IMR-90 (cell line): ENCODE measurements around the gene H1-8. TPM values are rescaled to one million over a fixed set of nuclear protein-coding genes. Genes with fewer than 3 reads are reported as not detected.

Experiments
- ATAC-seq: fragments of 200-7000 bp; cut with Tn5 transposase; 2 replicates; pipeline ENCODE4 v1.9.1; 2020; ENCODE audit warnings: low read depth, mild to moderate bottlenecking, moderate library complexity
- BruUV-seq: library from RNA; stranded (reverse); fragments of 400-500 nt; replicated peaks from 2 replicates; lab custom pipeline; 2021; lab: Mats Ljungman, UMichigan
- CTCF ChIA-PET: fragments of 300-600 bp; formaldehyde crosslinking; extraction: SDS; loops from one replicate; lab custom pipeline; 2021; ENCODE audit warnings: antibody characterized with exemption; lab: Yijun Ruan, JAX
- POLR2A ChIA-PET: fragments of 300-600 bp; sonication (Branson Sonifier 250); formaldehyde crosslinking; loops from one replicate; lab custom pipeline; 2022; ENCODE audit warnings: antibody characterized with exemption; ENCODE audit not compliant: unreplicated experiment; lab: Charles Lee
- DNase-seq: peaks from one replicate; pipeline ENCODE4 v3.0.0; 2013
- H2AFZ ChIP-seq: replicated peaks from 2 replicates; pipeline ENCODE3; 2013; ENCODE audit warnings: low read length, mild to moderate bottlenecking; ENCODE audit not compliant: poor library complexity
- H2AK5ac ChIP-seq: 2 replicates; pipeline ENCODE4 v1.6.1; 2013; ENCODE audit warnings: low read depth, low read length, inconsistent platforms
- H2AK9ac ChIP-seq: replicated peaks from 2 replicates; pipeline ENCODE3; 2013; ENCODE audit warnings: mild to moderate bottlenecking, low read depth, low read length, moderate library complexity; ENCODE audit not compliant: poor library complexity
- H2BK120ac ChIP-seq: 2 replicates; pipeline ENCODE4 v1.6.1; 2013; ENCODE audit warnings: low read depth, low read length, inconsistent platforms
- H2BK15ac ChIP-seq: 3 replicates; pipeline ENCODE4 v1.6.1; 2013; ENCODE audit warnings: low read depth, low read length, inconsistent platforms
- H2BK20ac ChIP-seq: 2 replicates; pipeline ENCODE4 v1.6.1; 2013; ENCODE audit warnings: low read depth, mild to moderate bottlenecking, inconsistent platforms, low read length, moderate library complexity
- H2BK5ac ChIP-seq: 2 replicates; pipeline ENCODE4 v1.6.1; 2013; ENCODE audit warnings: mild to moderate bottlenecking, low read depth, low read length, inconsistent platforms; ENCODE audit not compliant: poor library complexity, severe bottlenecking
- H3K14ac ChIP-seq: replicated peaks from 2 replicates; pipeline ENCODE4 v1.6.1; 2013; ENCODE audit warnings: low read depth, low read length, inconsistent platforms
- H3K18ac ChIP-seq: 2 replicates; pipeline ENCODE4 v1.6.1; 2013; ENCODE audit warnings: low read depth, low read length, control low read depth
- H3K23ac ChIP-seq: 2 replicates; pipeline ENCODE4 v1.6.1; 2013; ENCODE audit warnings: low read depth, low read length, inconsistent platforms
- H3K27ac ChIP-seq: 2 replicates; pipeline ENCODE4 v1.5.1; 2013; ENCODE audit warnings: mild to moderate bottlenecking, control low read depth, low read length; ENCODE audit not compliant: insufficient read depth
- H3K27me3 ChIP-seq: 2 replicates; pipeline ENCODE4 v1.6.1; 2013; ENCODE audit warnings: low read length; ENCODE audit not compliant: control insufficient read depth, insufficient read depth
- H3K36me3 ChIP-seq: 2 replicates; pipeline ENCODE4 v1.6.1; 2013; ENCODE audit warnings: low read length, mixed read lengths; ENCODE audit not compliant: control insufficient read depth, insufficient read depth
- H3K4ac ChIP-seq: 2 replicates; pipeline ENCODE4 v1.6.1; 2013; ENCODE audit warnings: low read depth, low read length, inconsistent platforms
- H3K4me1 ChIP-seq: 2 replicates; pipeline ENCODE4 v1.6.1; 2013; ENCODE audit warnings: low read length, mixed read lengths; ENCODE audit not compliant: control insufficient read depth, insufficient read depth
- H3K4me2 ChIP-seq: 2 replicates; pipeline ENCODE4 v1.6.1; 2013; ENCODE audit warnings: low read depth, mild to moderate bottlenecking, control low read depth, low read length, moderate library complexity
- H3K4me3 ChIP-seq: 2 replicates; pipeline ENCODE4 v1.5.1; 2013; ENCODE audit warnings: low read depth, mild to moderate bottlenecking, control low read depth, low read length, moderate library complexity; ENCODE audit not compliant: insufficient read depth
- H3K56ac ChIP-seq: 2 replicates; pipeline ENCODE4 v1.6.1; 2013; ENCODE audit warnings: low read length, inconsistent platforms; ENCODE audit not compliant: insufficient read depth; ENCODE audit errors: extremely low read depth
- H3K79me1 ChIP-seq, 2 experiments: 2 replicates each; pipeline ENCODE4 v1.6.1; 2013; ENCODE audit warnings: low read length in 2 of 2, inconsistent platforms in 1 of 2, low read depth in 1 of 2
- H3K9ac ChIP-seq: 2 replicates; pipeline ENCODE4 v1.6.1; 2013; ENCODE audit warnings: low read depth, low read length, control low read depth
- H3K9me1 ChIP-seq: 2 replicates; pipeline ENCODE4 v1.6.1; 2013; ENCODE audit warnings: low read length, inconsistent platforms; ENCODE audit not compliant: insufficient read depth
- H3K9me3 ChIP-seq: 2 replicates; pipeline ENCODE4 v1.6.1; 2013; ENCODE audit warnings: low read length; ENCODE audit not compliant: control insufficient read depth, insufficient read depth
- H4K20me1 ChIP-seq: 2 replicates; pipeline ENCODE4 v1.6.1; 2013; ENCODE audit warnings: low read length, inconsistent platforms; ENCODE audit not compliant: insufficient read depth
- H4K5ac ChIP-seq: 2 replicates; pipeline ENCODE4 v1.6.1; 2013; ENCODE audit warnings: mild to moderate bottlenecking, low read depth, low read length, control low read depth
- H4K8ac ChIP-seq, 2 experiments: 2 replicates each; pipeline ENCODE4 v1.6.1; 2013; ENCODE audit warnings: low read depth in 2 of 2, low read length in 2 of 2, control low read depth in 1 of 2, inconsistent platforms in 1 of 2
- H4K91ac ChIP-seq: 2 replicates; pipeline ENCODE4 v1.6.1; 2013; ENCODE audit warnings: low read depth, low read length, inconsistent platforms; ENCODE audit not compliant: insufficient read depth
- BHLHE40 ChIP-seq: fragments of 150-350 bp; IDR thresholded peaks from 2 replicates; pipeline ENCODE4 v1.6.1; 2016; ENCODE audit warnings: mild to moderate bottlenecking, low read depth, low read length
- CHD1 ChIP-seq: IDR thresholded peaks from 2 replicates; pipeline ENCODE4 v1.6.1; 2012; ENCODE audit warnings: low read depth, low read length, improper control_type of control experiment
- FOS ChIP-seq: fragments of 150-350 bp; IDR thresholded peaks from 2 replicates; pipeline ENCODE4 v1.6.1; 2016; ENCODE audit warnings: low read depth, low read length
- MAZ ChIP-seq: IDR thresholded peaks from 2 replicates; pipeline ENCODE4 v1.6.1; 2012; ENCODE audit warnings: low read depth, mild to moderate bottlenecking, low read length, improper control_type of control experiment, moderate library complexity, borderline replicate concordance
- NFE2L2 ChIP-seq: fragments of 150-350 bp; IDR thresholded peaks from 2 replicates; pipeline ENCODE4 v1.6.1; 2016; ENCODE audit warnings: low read depth, mild to moderate bottlenecking, low read length
- RAD21 ChIP-seq: IDR thresholded peaks from 2 replicates; pipeline ENCODE4 v1.6.1; 2012; ENCODE audit warnings: low read length, improper control_type of control experiment
- SMC3 ChIP-seq: fragments of 150-350 bp; IDR thresholded peaks from 2 replicates; pipeline ENCODE4 v1.6.1; 2016; ENCODE audit warnings: low read depth, mild to moderate bottlenecking, antibody characterized with exemption, low read length, moderate library complexity
- USF2 ChIP-seq: fragments of 150-350 bp; IDR thresholded peaks from 2 replicates; pipeline ENCODE4 v1.6.1; 2017; ENCODE audit warnings: mild to moderate bottlenecking, antibody characterized with exemption, low read length, low read depth
- WGBS, 2 experiments: methylation state at CpG; one replicate each; pipeline versions ENCODE4 v1.1.5 to v1.1.7; 2013; ENCODE audit warnings: missing lambda C conversion rate in 2 of 2; ENCODE audit not compliant: insufficient read length in 1 of 2; ENCODE audit errors: extremely low coverage in 2 of 2; 5-methylcytosine and 5-hydroxymethylcytosine counted together
- dilution Hi-C: fragments of 300-500 bp; cut with HindIII; formaldehyde crosslinking; loops from one replicate; pipeline ENCODE4 v1.14.3; 2018; ENCODE audit warnings: low sequenced_read_pairs; ENCODE audit not compliant: unreplicated experiment
- in situ Hi-C: fragments of 300-500 bp; cut with MboI; formaldehyde crosslinking; loops from 3 replicates; pipeline ENCODE4 v1.14.3; 2019; ENCODE audit warnings: low sequenced_read_pairs, inconsistent platforms, mixed read lengths
- intact Hi-C: fragments of 100-400 bp; cut with micrococcal nuclease; formaldehyde crosslinking; loops from 2 replicates; pipeline ENCODE4 v1.10.0; 2022
- polyA plus RNA-seq, 3 experiments: library from polyadenylated mRNA; depleted of rRNA; stranded (reverse); fragments of >200 nt; gene quantifications; 2 replicates each; pipeline ENCODE4 v1.2.3, GENCODE V29; 2012; ENCODE audit warnings: low replicate concordance in 1 of 3
- total RNA-seq: library from RNA; depleted of rRNA; stranded (reverse); fragments of >200 nt; gene quantifications from 2 replicates; pipeline ENCODE4 v1.2.3, GENCODE V29; 2012

The H1-8 gene
- total and polyA plus RNA-seq, 2 of the 4 experiments (the other 2 are of a cell fraction) = not detected

DNA sequence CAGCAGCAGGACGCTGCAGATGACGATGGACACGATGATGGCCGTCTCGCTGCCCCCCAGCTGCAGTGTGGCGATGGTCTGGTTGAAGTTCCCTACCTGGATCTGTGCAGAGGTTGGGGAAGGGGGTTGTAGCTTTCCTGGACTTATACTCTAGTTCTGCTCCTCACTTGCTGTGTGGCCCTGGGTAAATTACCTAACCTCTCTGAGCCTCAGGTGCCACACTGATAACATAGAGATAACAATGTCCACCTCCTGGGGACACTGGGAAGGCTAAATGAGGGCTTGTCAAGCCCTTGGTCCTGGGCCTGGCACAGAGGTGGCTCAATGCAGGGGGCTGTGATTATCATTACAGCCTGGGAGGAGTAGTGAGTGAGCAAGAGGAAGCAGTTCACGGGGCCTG is 26.9 kb downstream of the H1-8 start:
- H3K27ac ChIP-seq = no peak overlapping the region
- BruUV-seq = no TSS peak
- H3K23ac ChIP-seq = no peak overlapping the region
- no peak overlapping the region for H3K14ac ChIP-seq
- no peak overlapping the region for H2AK9ac ChIP-seq
- H3K4ac ChIP-seq = no peak overlapping the region
- CTCF ChIA-PET = no interaction called here
- H3K79me1 ChIP-seq = no peaks in the 10 kb centered on the region; a peak in 1 of 4 replicates
- H3K4me3 ChIP-seq = no peak overlapping the region
- POLR2A ChIA-PET = no interaction called here
- H3K36me3 ChIP-seq = peaks cover 41% of the 10 kb centered on the region
- intact Hi-C loops = no loop called here
- no peak overlapping the region for H3K56ac ChIP-seq
- H3K4me2 ChIP-seq = no peak overlapping the region
- H2AFZ ChIP-seq = peak overlapping the region; percentile 10
- DNase-seq (no peak), ATAC-seq (no peak)
- H2BK15ac ChIP-seq = no peak overlapping the region
- H3K4me1 ChIP-seq = no peaks in the 10 kb centered on the region; the same call in 1 of the 2 replicates
- no peak overlapping the region for H2BK120ac ChIP-seq
- H2BK20ac ChIP-seq = no peak overlapping the region
- no peaks in the 10 kb centered on the region for H3K27me3 ChIP-seq
- H2AK5ac ChIP-seq = no peak overlapping the region
- H4K20me1 ChIP-seq = no peaks in the 10 kb centered on the region
- no peak overlapping the region for H2BK5ac ChIP-seq
- no peak overlapping the region for H4K8ac ChIP-seq
- no peaks in the 10 kb centered on the region for H3K9me1 ChIP-seq
- WGBS, 2 experiments = 100% methylated on average over 3 of the region's 7 CpGs; no CpG with 5 or more reads in 1 of the 2 experiments
- no peaks in the 10 kb centered on the region for H3K9me3 ChIP-seq
- dilution Hi-C loops = no loop called here
- TF ChIP-seq SMC3 (no peak), RAD21 (no peak), CHD1 (no peak), BHLHE40 (no peak), FOS (no peak), USF2 (no peak), NFE2L2 (no peak), MAZ (no peak)
- in situ Hi-C loops = no loop called here
- H3K9ac ChIP-seq = no peak overlapping the region
- no peak overlapping the region for H4K5ac ChIP-seq
- H4K91ac ChIP-seq = no peak overlapping the region
- H3K18ac ChIP-seq = no peak overlapping the region
